ENCODE data around the gene RNF17. TPM values are rescaled to one million over a fixed set of nuclear protein-coding genes. Genes with fewer than 3 reads are reported as not detected.

The RNF17 gene
- total and polyA plus RNA-seq, 2 experiments from 2014 or later, result not detected

DNA sequence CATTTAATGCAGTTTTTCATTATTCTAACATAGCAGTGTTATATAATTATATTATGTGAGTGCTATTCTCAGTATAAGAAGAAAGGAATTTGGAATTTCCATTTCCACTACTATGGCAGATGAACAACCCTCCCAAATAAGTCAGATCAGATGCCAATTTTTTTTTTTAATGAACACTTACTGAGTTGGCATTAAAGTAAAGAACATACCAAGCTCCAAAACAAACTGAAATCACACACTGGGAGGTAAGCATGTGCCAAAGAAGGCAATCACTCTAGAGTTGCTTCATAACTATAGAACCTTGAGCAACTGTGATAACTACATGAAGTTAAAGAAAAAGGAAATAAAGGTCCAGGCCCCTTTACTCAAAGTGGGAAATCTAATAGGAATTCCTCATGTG, 90.3 kb downstream of the RNF17 start:
- Histone ChIP-seq H3K9ac (no peak overlapping the region), H3K79me2 (ENCODE audit: insufficient read depth) (no peaks in the 10 kb centered on the region), H3K4me1 (ENCODE audit: insufficient read depth) (peaks cover 6% of the 10 kb centered on the region; the same call in 1 of the 2 replicates), H3F3A (ENCODE audit: insufficient read depth) (no peaks in the 10 kb centered on the region), H3K4me2 (ENCODE audit: unreplicated experiment) (no peak overlapping the region), H3K27me3 (replicated peaks; ENCODE audit: insufficient read depth) (0 out of 2 replicates have a peak, but pooled peaks cover 4% of the 10 kb centered on the region), H3K36me3 (ENCODE audit: low read depth) (no peaks in the 10 kb centered on the region), H4K20me1 (ENCODE audit: insufficient read depth) (no peaks in the 10 kb centered on the region), H2AFZ (no peak overlapping the region), H3K9me2 (ENCODE audit: insufficient read depth) (no peaks in the 10 kb centered on the region), H3K27ac (no peak overlapping the region), H3K4me3 (no peak overlapping the region), H3K9me3 (ENCODE audit: low read depth) (no peaks in the 10 kb centered on the region)
- DNase-seq, result no peak
- in situ Hi-C loops (cut with MboI), result no loop called here
- TF ChIP-seq EZH2phosphoT487 (IDR thresholded peaks at IDR 0.05; ENCODE audit: insufficient read depth, low read depth) (no peak), EZH2 (IDR thresholded peaks at IDR 0.05; ENCODE audit: insufficient read depth, poor library complexity, severe bottlenecking) (no peak)

- peaks cover 16% of the 10 kb centered on the region; the same call in 1 of the 2 replicates for H3K27me3 ChIP-seq (replicated peaks; ENCODE audit: insufficient read depth)
- H2AFZ ChIP-seq, result no peak overlapping the region
- no peak overlapping the region for H3K4me3 ChIP-seq
- in situ Hi-C loops (cut with MboI), result no loop called here
- no peaks in the 10 kb centered on the region for H3K4me1 ChIP-seq (ENCODE audit: insufficient read depth)
- no peaks in the 10 kb centered on the region for H3K9me3 ChIP-seq (ENCODE audit: low read depth)
- no peak overlapping the region for H3K27ac ChIP-seq
- WGBS, 2 experiments (ENCODE audit: low coverage in 1 of 2, low lambda C conversion rate in 2 of 2, missing lambda C conversion rate in 2 of 2), result 41 to 47% methylated on average over 5 of the region's 5 CpGs
- H3K9me2 ChIP-seq (ENCODE audit: insufficient read depth), result no peaks in the 10 kb centered on the region
- H4K20me1 ChIP-seq (ENCODE audit: insufficient read depth), result no peaks in the 10 kb centered on the region
- DNase-seq, result no peak
- H3K9ac ChIP-seq, result no peak overlapping the region
- TF ChIP-seq EZH2 (IDR thresholded peaks at IDR 0.05; ENCODE audit: insufficient read depth, poor library complexity, severe bottlenecking) (no peak), EZH2phosphoT487 (IDR thresholded peaks at IDR 0.05; ENCODE audit: insufficient read depth, low read depth) (no peak)
- no peaks in the 10 kb centered on the region for H3F3A ChIP-seq (ENCODE audit: insufficient read depth)
- H3K79me2 ChIP-seq (ENCODE audit: insufficient read depth), result no peaks in the 10 kb centered on the region
- no peak overlapping the region for H3K4me2 ChIP-seq (ENCODE audit: unreplicated experiment)
- H3K36me3 ChIP-seq (ENCODE audit: low read depth), result no peaks in the 10 kb centered on the region
Measured at GRCh38 chr13:24858953-24859352, 95.0 kb downstream of the RNF17 start.

DNA sequence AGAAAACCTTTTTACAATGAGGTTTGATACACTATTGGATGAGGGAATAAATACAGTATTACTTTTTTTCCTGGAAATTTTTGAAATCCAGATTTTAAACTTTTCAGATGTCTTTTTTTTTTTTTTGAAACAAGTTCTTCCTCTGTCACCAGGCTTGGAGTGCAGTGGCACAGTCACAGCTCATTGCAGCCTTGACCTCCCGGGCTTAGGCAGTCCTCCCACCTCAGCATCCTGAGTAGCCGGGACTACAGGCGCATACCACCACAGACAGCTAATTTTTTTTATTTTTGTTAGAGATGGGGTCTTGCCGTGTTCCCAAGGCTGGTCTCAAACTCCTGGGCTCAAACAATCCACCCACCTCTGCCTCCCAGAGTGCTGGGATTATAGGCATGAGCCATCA, 96.8 kb downstream of the RNF17 start:
- Histone ChIP-seq H3K79me2 (ENCODE audit: insufficient read depth) (no peaks in the 10 kb centered on the region), H3K27me3 (replicated peaks; ENCODE audit: insufficient read depth) (peaks cover 16% of the 10 kb centered on the region; the same call in 1 of the 2 replicates), H4K20me1 (ENCODE audit: insufficient read depth) (no peaks in the 10 kb centered on the region), H3K4me1 (ENCODE audit: insufficient read depth) (no peaks in the 10 kb centered on the region), H3K9ac (no peak overlapping the region), H2AFZ (no peak overlapping the region), H3K27ac (no peak overlapping the region), H3K36me3 (ENCODE audit: low read depth) (no peaks in the 10 kb centered on the region), H3K4me2 (ENCODE audit: unreplicated experiment) (no peak overlapping the region), H3K4me3 (no peak overlapping the region), H3K9me2 (ENCODE audit: insufficient read depth) (no peaks in the 10 kb centered on the region), H3K9me3 (ENCODE audit: low read depth) (no peaks in the 10 kb centered on the region), H3F3A (ENCODE audit: insufficient read depth) (no peaks in the 10 kb centered on the region)
- in situ Hi-C loops (cut with MboI), result no loop called here
- WGBS, 2 experiments (ENCODE audit: low coverage in 1 of 2, low lambda C conversion rate in 2 of 2, missing lambda C conversion rate in 2 of 2), result 61% methylated on average over 4 of the region's 4 CpGs
- no peak for DNase-seq
- no peak for TF ChIP-seq EZH2phosphoT487 (IDR thresholded peaks at IDR 0.05; ENCODE audit: insufficient read depth, low read depth)
- TF ChIP-seq EZH2 (IDR thresholded peaks at IDR 0.05; ENCODE audit: insufficient read depth, poor library complexity, severe bottlenecking), result no peak

DNA sequence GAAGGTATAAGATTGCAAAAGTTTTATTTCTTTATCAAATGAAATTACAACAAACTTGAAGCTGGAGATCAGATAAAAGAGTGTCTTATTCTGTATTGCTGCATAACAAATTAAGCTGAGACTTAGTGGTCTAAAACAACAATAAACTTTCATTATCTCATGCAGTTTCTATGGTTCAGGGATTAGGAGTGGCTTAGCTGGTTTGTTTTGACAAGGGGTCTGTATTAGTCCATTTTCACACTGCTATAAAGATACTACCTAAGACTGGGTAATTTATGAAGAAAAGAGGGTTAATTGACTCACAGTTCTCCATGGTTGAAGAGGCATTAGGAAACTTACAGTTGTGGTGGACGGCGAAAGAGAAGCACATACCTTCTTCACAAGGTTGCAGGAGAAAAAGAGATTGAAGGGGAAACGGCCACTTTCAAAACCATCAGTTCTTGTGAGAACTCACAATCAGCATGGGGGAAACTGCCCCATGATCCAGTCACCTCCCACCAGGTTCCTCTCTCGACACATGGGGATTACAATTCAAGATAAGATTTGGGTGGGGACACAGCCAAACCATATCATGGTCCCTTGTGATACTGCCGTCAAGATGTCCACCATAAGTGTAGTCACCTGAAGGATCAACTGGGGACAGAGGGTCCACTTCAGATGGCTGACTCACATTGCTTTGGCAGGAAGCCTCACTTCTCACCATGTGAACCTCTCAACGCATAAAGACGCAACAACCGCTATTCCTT, 97.8 kb downstream of the RNF17 start:
- no peaks in the 10 kb centered on the region for H4K20me1 ChIP-seq (ENCODE audit: insufficient read depth)
- H3K4me3 ChIP-seq, result no peak overlapping the region
- no peaks in the 10 kb centered on the region for H3K79me2 ChIP-seq (ENCODE audit: insufficient read depth)
- no peaks in the 10 kb centered on the region for H3K9me2 ChIP-seq (ENCODE audit: insufficient read depth)
- 80 to 83% methylated on average over 8 of the region's 8 CpGs for WGBS, 2 experiments (ENCODE audit: low coverage in 1 of 2, low lambda C conversion rate in 2 of 2, missing lambda C conversion rate in 2 of 2)
- in situ Hi-C loops (cut with MboI), result no loop called here
- peaks cover 15% of the 10 kb centered on the region for H3K27me3 ChIP-seq (replicated peaks; ENCODE audit: insufficient read depth)
- TF ChIP-seq EZH2 (IDR thresholded peaks at IDR 0.05; ENCODE audit: insufficient read depth, poor library complexity, severe bottlenecking) (no peak), EZH2phosphoT487 (IDR thresholded peaks at IDR 0.05; ENCODE audit: insufficient read depth, low read depth) (no peak)
- H3K4me2 ChIP-seq (ENCODE audit: unreplicated experiment), result no peak overlapping the region
- H3K36me3 ChIP-seq (ENCODE audit: low read depth), result no peaks in the 10 kb centered on the region
- H3K9me3 ChIP-seq (ENCODE audit: low read depth), result no peaks in the 10 kb centered on the region
- no peak overlapping the region for H3K27ac ChIP-seq
- no peak overlapping the region for H3K9ac ChIP-seq
- H2AFZ ChIP-seq, result no peak overlapping the region
- H3K4me1 ChIP-seq (ENCODE audit: insufficient read depth), result no peaks in the 10 kb centered on the region
- no peak for DNase-seq
- no peaks in the 10 kb centered on the region for H3F3A ChIP-seq (ENCODE audit: insufficient read depth)
